Activated CD4-positive, CD25-positive, alpha-beta regulatory T cell (primary cell): ENCODE results near the gene CHD3.

Experiments used
- DNase-seq, 4 experiments: peaks; one replicate each; lab custom pipeline; 2025; lab: John Stamatoyannopoulos, UW

Gene CHD3

DNA sequence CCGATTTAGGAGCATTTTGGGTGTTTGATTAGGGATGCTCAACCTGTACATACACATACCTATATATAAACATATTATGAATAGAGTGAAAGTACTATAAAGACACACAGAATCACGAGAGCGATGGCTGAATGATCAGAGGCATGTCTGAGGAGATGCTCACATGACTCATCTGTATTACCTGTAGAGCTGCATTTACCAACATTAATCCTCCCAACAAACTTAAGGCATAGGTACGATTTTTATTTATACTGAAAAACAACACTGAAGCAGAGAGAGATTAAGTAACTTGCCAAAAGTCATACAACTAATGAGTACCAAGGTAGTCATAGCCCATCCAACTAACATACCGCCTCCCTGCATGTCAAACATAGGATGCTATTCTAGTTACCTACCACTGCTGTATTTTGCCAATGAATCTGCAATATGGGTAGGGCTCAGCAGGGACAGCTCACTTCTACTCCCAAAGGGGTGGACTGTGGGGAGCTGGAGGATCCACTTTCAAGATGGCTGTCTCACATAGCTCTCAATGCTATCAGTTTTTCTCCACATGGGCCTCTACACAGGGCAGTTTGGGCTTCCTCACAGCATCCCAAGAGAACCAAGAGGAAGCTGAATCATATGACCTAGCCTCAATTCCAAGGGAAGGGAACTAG, 23.5 kb upstream of the CHD3 start:
- no peak for DNase-seq

GRCh38 chr17:7867881-7868329, 20.7 kb upstream of the CHD3 start:
- no peak for DNase-seq

GRCh38 chr17:7873051-7873450, 15.5 kb upstream of the CHD3 start:
- DNase-seq: no peak

- no peak for DNase-seq
These were observed 12.7 kb upstream of the CHD3 start for GRCh38 chr17:7875804-7876370.

- DNase-seq: no peak
These were observed 10.4 kb upstream of the CHD3 start for GRCh38 chr17:7878234-7878633.

DNA sequence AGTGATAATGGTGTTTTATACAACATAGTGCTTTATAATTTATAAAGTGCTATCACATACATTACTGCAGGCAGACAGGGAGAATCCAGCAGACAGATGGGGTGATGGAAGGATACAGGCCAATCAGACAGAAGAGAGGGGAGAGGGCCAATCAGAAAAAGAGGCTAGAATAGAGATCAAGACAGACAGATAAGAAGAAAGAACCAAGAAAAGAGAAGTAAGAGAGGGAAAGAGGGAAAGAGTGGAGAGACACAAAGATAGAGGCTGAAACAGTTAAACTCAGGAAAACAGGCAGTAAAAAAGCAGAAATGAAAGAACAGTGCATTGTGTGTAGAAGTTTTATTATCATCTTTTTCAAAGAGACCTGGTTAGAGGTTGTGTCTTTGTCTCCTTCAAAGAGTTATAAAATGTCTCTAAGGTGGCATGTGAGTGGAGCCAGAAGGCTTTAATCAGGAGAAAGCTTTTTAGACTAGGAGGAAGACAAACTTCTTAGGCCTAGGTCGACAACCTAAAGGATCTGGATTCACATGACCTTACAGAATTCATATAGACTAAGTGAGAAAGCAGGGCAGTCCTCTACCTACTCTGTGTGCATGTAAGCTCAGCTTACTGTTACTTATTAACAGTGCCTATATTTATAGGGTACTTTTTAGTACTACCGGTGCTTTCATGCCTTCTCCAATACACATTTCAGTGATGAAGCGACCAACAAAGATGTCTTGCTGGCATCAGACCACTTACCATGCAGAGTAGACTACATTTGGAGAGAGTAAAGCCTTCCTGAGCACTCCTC, 8.3 kb upstream of the CHD3 start:
- no peak for DNase-seq

DNA sequence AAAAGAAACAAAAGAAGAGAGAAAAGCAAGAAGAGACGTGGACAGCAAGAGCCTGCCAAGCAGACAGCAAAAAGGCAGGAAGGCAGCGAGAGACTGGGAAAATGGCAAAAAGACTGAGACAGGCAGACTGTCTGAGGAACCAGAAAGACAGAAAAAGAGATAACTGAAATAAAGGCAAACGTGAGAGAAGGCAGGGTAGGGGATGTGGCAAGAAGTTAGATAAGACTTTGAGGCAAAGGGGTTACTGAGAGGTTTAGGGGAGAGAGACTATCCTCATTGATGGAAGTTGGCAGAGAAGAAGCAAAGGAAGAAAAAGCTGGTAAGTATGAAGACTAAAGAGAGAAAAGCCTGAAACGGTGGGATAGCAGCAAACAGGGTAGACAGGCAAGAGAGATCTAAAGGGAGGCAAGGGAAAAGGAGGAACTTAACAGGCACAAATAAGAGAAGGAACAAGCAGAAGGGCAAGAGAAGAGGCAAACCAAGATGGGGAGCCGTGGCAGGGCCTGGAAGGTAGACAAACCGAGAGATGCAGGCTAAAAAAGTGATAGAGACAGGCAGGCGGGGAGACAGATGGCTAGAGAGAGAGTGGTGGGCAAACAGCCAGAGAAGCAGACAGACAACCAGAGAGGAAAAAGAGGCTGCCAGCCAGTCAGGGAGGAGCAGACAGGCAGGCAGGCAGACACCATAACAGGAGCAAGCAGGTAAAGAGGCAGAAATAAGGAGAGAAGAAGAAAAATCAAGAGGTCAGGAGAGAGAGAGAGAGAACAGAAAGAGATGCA, 7.1 kb upstream of the CHD3 start:
- no peak for DNase-seq

- DNase-seq: no peak
These were observed 6.5 kb upstream of the CHD3 start for GRCh38 chr17:7882068-7882467.

- no peak for DNase-seq
These were observed 6.0 kb upstream of the CHD3 start for GRCh38 chr17:7882629-7883028.

- no peak for DNase-seq
These were observed 4.7 kb upstream of the CHD3 start for GRCh38 chr17:7883781-7884386.

- peak in 1 of 4 experiments; percentile 36 for DNase-seq
These were observed 3.8 kb upstream of the CHD3 start for GRCh38 chr17:7884581-7885366.

- peak in 2 of 4 experiments; percentile 29 to 42 for DNase-seq
These were observed 3.0 kb upstream of the CHD3 start for GRCh38 chr17:7885367-7886226.

DNA sequence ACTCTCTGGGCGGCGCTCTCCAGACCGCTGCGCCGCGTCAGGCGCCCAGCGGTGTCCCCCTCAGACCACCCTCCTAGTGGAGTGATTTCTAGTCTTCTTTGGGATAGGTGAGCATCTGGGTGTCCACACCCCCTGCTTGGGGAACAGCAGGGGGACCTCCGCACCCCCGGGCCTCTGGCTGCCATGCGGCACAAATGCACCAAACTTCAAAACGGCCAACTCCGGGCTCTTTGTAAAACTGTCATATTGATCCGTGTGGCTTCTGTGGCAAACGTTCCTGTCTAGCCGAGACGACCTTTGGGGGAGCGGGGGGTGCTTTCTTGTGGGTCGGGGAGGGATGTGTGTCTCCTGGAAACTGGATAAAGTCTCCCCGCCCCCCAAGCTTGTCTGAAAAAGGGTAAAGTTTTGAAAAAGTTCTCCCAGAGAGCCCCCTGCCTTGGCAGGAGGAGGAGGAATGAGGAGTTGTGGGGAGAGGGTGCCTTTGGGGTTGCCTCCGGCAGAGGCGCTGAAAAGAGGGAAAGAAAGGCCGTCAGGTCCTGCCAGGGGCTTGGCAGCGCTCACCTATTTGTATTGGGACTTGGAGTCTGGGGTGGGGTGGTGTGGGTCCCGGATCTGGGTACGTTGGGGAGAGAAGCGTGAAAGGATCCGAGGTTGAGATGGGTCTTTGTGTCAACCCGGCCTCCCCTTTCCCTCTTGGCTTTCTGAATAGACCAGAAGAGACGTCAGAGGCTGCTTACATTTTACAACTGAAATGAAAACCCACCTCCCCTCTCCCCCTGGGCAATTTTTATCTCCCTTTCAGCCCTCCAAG, 2.2 kb upstream of the CHD3 start:
- peak in 1 of 4 experiments; percentile 8 for DNase-seq

- no peak for DNase-seq
These were observed 1.5 kb upstream of the CHD3 start for GRCh38 chr17:7887038-7887481.

DNA sequence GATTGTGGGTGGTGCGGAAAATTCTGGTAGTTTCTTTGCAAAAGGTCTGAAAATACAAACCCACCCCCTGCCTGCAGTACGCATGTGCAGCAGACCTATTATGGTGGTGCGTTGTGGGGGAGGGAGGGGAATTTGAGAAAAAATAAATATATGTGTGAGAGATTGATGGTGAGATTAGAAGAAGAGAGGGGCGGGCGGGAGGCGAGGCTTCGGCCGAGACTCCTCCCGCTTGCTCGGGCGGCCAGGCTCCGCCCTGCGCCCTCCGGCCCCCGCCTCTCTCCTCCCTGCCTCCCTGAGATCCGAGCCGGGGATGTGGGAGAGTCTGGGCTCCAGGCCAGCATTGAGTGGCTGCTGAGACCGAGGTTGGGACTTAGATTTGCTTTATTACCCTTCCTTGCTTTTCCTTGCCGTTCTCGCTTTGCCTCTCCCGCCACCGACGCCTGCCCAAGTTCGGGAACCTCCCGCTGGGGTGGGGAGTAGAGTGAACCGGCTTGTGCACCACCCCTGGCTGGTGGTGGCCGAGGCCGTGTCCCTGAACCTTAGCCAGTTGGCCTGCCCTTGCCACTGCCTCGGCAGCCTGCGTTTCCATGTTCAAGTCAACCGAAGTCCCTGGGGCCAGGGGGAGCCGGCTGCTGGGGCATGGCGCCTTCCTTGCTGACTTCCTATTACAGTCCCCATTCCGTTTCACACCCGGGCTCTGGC, 956 bp upstream of the CHD3 start:
- DNase-seq: peak; percentile 58 to 74 (median 73)

DNA sequence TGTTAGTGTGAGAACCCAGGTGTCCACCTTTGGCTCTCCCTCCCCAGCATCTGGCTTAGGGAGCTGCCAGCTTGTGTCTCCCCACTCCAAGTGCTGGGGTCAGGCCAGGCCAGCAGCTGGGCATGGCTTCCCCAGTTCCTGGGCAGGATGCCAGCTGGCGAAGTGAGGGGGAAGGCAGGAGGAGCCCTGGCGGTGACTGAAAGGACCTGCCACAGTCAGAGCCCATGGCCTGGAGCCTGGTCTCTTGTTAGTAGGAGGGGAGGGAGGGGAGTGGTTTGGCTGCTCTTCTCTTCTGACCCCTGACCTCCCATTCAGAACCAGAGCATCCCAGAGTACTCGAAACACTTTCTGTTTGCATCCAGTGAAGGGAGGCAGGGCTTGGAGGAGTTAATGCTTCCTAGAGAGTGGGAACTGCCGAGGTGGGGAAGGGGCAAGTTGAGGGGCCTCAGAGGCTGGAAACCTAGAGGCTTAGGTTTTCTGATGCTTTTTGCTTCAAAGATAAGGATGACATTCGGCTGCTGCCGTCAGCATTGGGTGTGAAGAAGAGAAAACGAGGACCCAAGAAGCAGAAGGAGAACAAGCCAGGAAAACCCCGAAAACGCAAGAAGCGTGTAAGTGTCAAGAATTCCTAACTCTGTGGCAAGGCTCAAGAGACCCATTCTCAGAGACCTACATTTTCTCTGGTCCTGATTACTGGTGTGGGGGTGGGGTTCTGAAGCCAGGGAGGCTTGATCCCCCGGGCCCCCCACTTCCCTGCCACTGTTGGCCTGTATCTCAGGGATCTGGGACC, 772 bp downstream of the CHD3 start:
- no peak for DNase-seq

DNA sequence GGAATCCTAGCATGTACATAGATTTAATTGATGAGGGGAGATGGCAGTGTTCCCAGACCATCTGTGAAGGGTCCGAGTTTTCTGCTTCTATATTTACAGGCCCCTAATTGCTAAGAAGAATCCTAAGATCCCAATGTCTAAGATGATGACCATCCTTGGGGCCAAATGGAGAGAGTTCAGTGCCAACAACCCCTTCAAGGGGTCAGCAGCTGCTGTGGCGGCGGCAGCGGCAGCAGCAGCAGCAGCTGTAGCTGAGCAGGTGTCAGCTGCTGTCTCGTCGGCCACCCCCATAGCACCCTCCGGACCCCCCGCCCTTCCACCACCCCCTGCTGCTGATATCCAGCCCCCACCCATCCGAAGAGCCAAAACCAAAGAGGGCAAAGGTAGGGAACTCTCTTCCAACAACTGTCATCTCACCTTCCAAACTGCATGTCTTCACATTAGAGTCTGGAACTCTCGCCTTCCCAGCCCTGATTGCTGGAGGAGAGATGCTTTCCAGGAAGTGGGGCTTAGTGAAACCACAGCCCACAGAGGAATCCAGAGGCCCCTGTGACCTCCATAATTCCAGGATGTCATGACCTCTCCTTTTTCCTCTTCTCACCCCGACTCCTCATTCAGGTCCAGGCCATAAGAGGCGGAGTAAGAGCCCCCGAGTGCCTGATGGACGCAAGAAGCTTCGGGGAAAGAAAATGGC, 4.7 kb downstream of the CHD3 start:
- no peak for DNase-seq
